Gastroesophageal sphincter (tissue), 4 donors: ENCODE data around the gene VMAC. TPM values are rescaled to one million over a fixed set of nuclear protein-coding genes. Genes with fewer than 3 reads are reported as not detected.

Source experiments
- ATAC-seq: fragments of 150-250 bp; one replicate; pipeline ENCODE4 v1.9.1; 2016; ENCODE audit warnings: mild to moderate bottlenecking, moderate library complexity
- H3K27ac ChIP-seq, 4 donors: fragments of 200-600 bp; sonication (generic) in 3 of 4; 1 replicate in 3 of 4; 2 replicates in 1 of 4; pipeline ENCODE4 v1.5.1; 2016 to 2019
- H3K27me3 ChIP-seq: fragments of 200-600 bp; sonication (generic); one replicate; pipeline ENCODE4 v1.5.1; 2019
- H3K36me3 ChIP-seq, 2 donors: fragments of 200-600 bp; sonication (generic); one replicate each; pipeline ENCODE4 v1.5.1; 2019; ENCODE audit warnings: control low read depth in 1 of 2
- H3K4me1 ChIP-seq, 3 donors: fragments of 200-600 bp; sonication (generic); 1 replicate in 2 of 3; 2 replicates in 1 of 3; pipeline ENCODE4 v1.5.1; 2016 to 2019; ENCODE audit warnings: control low read depth in 2 of 3
- H3K4me3 ChIP-seq, 2 donors: fragments of 200-600 bp; sonication (generic); one replicate each; pipeline ENCODE4 v1.5.1; 2019; ENCODE audit warnings: mild to moderate bottlenecking in 1 of 2, moderate library complexity in 1 of 2
- H3K9me3 ChIP-seq, 3 donors: fragments of 200-600 bp; sonication (generic); one replicate each; pipeline ENCODE4 v1.5.1; 2017 to 2019; ENCODE audit warnings: control low read depth in 2 of 3
- CTCF ChIP-seq, 4 experiments: fragments of 200-600 bp in 2 of 4; fragments of 450-650 bp in 2 of 4; sonication (generic) in 1 of 4; IDR thresholded peaks; one replicate each; pipeline ENCODE4 v1.5.1; 2017 to 2019; ENCODE audit warnings: antibody characterized with exemption in 4 of 4, mild to moderate bottlenecking in 2 of 4, moderate library complexity in 2 of 4
- EP300 ChIP-seq: sonication (generic); formaldehyde crosslinking; IDR thresholded peaks from one replicate; pipeline ENCODE4 v1.6.1; 2017; ENCODE audit warnings: antibody characterized with exemption, mild to moderate bottlenecking
- POLR2A ChIP-seq, 2 donors: fragments of 450-650 bp; IDR thresholded peaks; one replicate each; pipeline ENCODE4 v1.6.1; 2017; ENCODE audit warnings: antibody characterized with exemption in 2 of 2, mild to moderate bottlenecking in 2 of 2, moderate library complexity in 1 of 2
- POLR2AphosphoS5 ChIP-seq: sonication (generic); formaldehyde crosslinking; IDR thresholded peaks from one replicate; pipeline ENCODE4 v1.6.1; 2017; ENCODE audit warnings: antibody characterized with exemption
- WGBS, 2 donors: methylation state at CpG; one replicate each; pipeline ENCODE4 v1.1.5; 2018; ENCODE audit warnings: low coverage in 1 of 2; 5-methylcytosine and 5-hydroxymethylcytosine counted together
- total RNA-seq, 4 donors: library from RNA; depleted of rRNA; stranded (reverse); fragments of >200 nt; gene quantifications; one replicate each; pipeline ENCODE4 v1.1.0, GENCODE V29; 2016

Gene VMAC
- total RNA-seq, 4 donors from 2014 or later = 5.0 to 9.3 (median 8.0) TPM

GRCh38 chr19:5952193-5953029, 47.7 kb downstream of the VMAC start:
- no peak for ATAC-seq
- TF ChIP-seq CTCF (IDR thresholded peaks at IDR 0.05) (no peak), POLR2AphosphoS5 (no peak), POLR2A (IDR thresholded peaks at IDR 0.05) (no peak), EP300 (no peak)
- Histone ChIP-seq H3K4me3 (no peak overlapping the region), H3K36me3 (no peaks in the 10 kb centered on the region), H3K27ac (peak overlapping the region; percentile 80 to 86 (median 84)), H3K9me3 (no peaks in the 10 kb centered on the region), H3K27me3 (no peaks in the 10 kb centered on the region), H3K4me1 (peaks cover 37 to 100% (median 83%) of the 10 kb centered on the region in 3 donors)
- WGBS, 2 donors = 54 to 57% methylated on average over 9 to 12 of the region's 18 CpGs

- Histone ChIP-seq H3K9me3 (no peaks in the 10 kb centered on the region), H3K36me3 (no peaks in the 10 kb centered on the region), H3K4me3 (no peak overlapping the region), H3K27me3 (no peaks in the 10 kb centered on the region), H3K27ac (peak overlapping the region; percentile 80 to 86 (median 84)), H3K4me1 (peaks cover 37 to 100% (median 76%) of the 10 kb centered on the region in 3 donors)
- ATAC-seq = no peak
- WGBS, 2 donors = 31 to 42% methylated on average over 5 of the region's 5 CpGs
- peak; percentile 45 for TF ChIP-seq POLR2AphosphoS5
- TF ChIP-seq POLR2A (IDR thresholded peaks at IDR 0.05) = no peak
Observed at GRCh38 chr19:5953030-5953589, 48.4 kb downstream of the VMAC start.

GRCh38 chr19:5953680-5954213, 49.1 kb downstream of the VMAC start:
- Histone ChIP-seq H3K4me1 (peaks cover 37 to 100% (median 71%) of the 10 kb centered on the region in 3 donors), H3K4me3 (no peak overlapping the region), H3K27me3 (no peaks in the 10 kb centered on the region), H3K9me3 (no peaks in the 10 kb centered on the region), H3K27ac (peak overlapping the region; percentile 80 to 86 (median 84)), H3K36me3 (peaks cover 0 to 4% of the 10 kb centered on the region in 2 donors)
- TF ChIP-seq POLR2AphosphoS5 (no peak), CTCF (IDR thresholded peaks at IDR 0.05) (no peak), POLR2A (IDR thresholded peaks at IDR 0.05) (no peak), EP300 (no peak)
- no peak for ATAC-seq
- 39% methylated on average over 6 to 9 of the region's 17 CpGs for WGBS, 2 donors

GRCh38 chr19:5954293-5954692, 49.6 kb downstream of the VMAC start:
- WGBS, 2 donors = 17 to 20% methylated on average over 3 to 6 of the region's 6 CpGs
- H3K27ac ChIP-seq = peak overlapping the region; percentile 80 to 86 (median 84)
- no peak for ATAC-seq
- peak overlapping the region in 1 of 2 donors; percentile 16 for H3K4me3 ChIP-seq
- peaks cover 0 to 4% of the 10 kb centered on the region in 2 donors for H3K36me3 ChIP-seq
- H3K9me3 ChIP-seq = no peaks in the 10 kb centered on the region
- no peak for TF ChIP-seq EP300
- TF ChIP-seq CTCF (IDR thresholded peaks at IDR 0.05) = no peak
- TF ChIP-seq POLR2A (IDR thresholded peaks at IDR 0.05) = no peak
- no peak for TF ChIP-seq POLR2AphosphoS5
- no peaks in the 10 kb centered on the region for H3K27me3 ChIP-seq
- H3K4me1 ChIP-seq = peaks cover 37 to 100% (median 66%) of the 10 kb centered on the region in 3 donors

GRCh38 chr19:5955636-5955935, 50.9 kb downstream of the VMAC start:
- Histone ChIP-seq H3K27ac (peak overlapping the region; percentile 21 to 86 (median 84)), H3K9me3 (no peaks in the 10 kb centered on the region), H3K4me3 (no peak overlapping the region), H3K36me3 (peaks cover 0 to 4% of the 10 kb centered on the region in 2 donors), H3K27me3 (no peaks in the 10 kb centered on the region), H3K4me1 (peaks cover 32 to 100% (median 64%) of the 10 kb centered on the region in 3 donors)
- WGBS, 2 donors = 39 to 60% methylated on average over 1 to 3 of the region's 3 CpGs
- ATAC-seq = no peak
- TF ChIP-seq POLR2A (IDR thresholded peaks at IDR 0.05) = no peak
- TF ChIP-seq EP300 = no peak
- TF ChIP-seq POLR2AphosphoS5 = no peak
- TF ChIP-seq CTCF (IDR thresholded peaks at IDR 0.05) = no peak
